ENCODE data around the gene POMT1. TPM values are rescaled to one million over a fixed set of nuclear protein-coding genes. Genes with fewer than 3 reads are reported as not detected.

Gene POMT1
- total and polyA plus RNA-seq, 2 donors (not counting 3 experiments of a cell fraction or from before 2014, with no cell fraction given): 44.7 to 53.9 TPM

DNA sequence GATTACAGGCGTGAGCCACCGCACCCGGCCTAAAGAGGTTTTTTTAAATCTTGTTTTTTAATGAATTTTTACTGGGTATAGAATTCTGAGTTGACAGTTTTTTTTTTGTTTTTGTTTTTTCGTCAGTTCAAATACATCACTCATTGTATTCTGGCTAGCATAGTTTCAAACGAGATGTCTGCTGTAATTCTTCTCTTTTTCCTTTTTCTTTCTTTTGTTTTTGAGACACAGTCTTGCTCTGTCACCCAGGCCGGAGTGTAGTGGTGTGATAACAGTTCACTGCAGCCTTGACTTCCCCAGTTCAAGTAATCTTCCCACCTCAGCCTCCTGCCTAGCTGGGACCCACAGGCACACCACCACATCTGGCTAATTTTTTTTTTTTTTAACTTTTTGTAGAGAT lies 40.4 kb downstream of the POMT1 start:
- Histone ChIP-seq H3K9me1 (replicated peaks; ENCODE audit: control insufficient read depth, extremely low read depth, insufficient read depth, low read length) (no peaks in the 10 kb centered on the region), H3K27ac (ENCODE audit: insufficient read depth, low read depth, low read length) (no peak overlapping the region), H4K20me1 (replicated peaks; ENCODE audit: control insufficient read depth, extremely low read depth, insufficient read depth, low read length) (no peaks in the 10 kb centered on the region), H3K27me3 (ENCODE audit: control insufficient read depth in 2 of 2, insufficient read depth in 2 of 2, low read length in 2 of 2) (peaks cover 25 to 34% of the 10 kb centered on the region in 2 experiments), H3K9me3 (replicated peaks; ENCODE audit: control insufficient read depth, insufficient read depth, low read length) (no peaks in the 10 kb centered on the region), H3K36me3 (ENCODE audit: control insufficient read depth in 2 of 2, extremely low read depth in 1 of 2, insufficient read depth in 2 of 2, low read length in 2 of 2) (no peaks in the 10 kb centered on the region), H2AFZ (ENCODE audit: low read depth, low read length) (no peak overlapping the region), H3K79me2 (ENCODE audit: control insufficient read depth, insufficient read depth, low read length) (no peaks in the 10 kb centered on the region), H3K4me1 (ENCODE audit: control insufficient read depth, extremely low read depth, insufficient read depth, low read length) (peaks cover 3% of the 10 kb centered on the region), H3K4me2 (ENCODE audit: insufficient read depth, low read length) (no peak overlapping the region), H3K9ac (replicated peaks; ENCODE audit: extremely low read depth, insufficient read depth, low read length) (no peak overlapping the region), H3K4me3 (replicated peaks in 1 of 3; ENCODE audit: insufficient read depth in 1 of 3, low read depth in 1 of 3, low read length in 3 of 3) (no peak overlapping the region)
- FAIRE-seq (no peak), DNase-seq (ENCODE audit: low read depth, low spot score) (no peak)
- CTCF ChIA-PET: no interaction called here
- dilution Hi-C loops (cut with MboI; ENCODE audit: extremely low pct_ligation_motif_present, low sequenced_read_pairs) (no loop called here), intact Hi-C loops (cut with micrococcal nuclease) (no loop called here)
- TF ChIP-seq POLR2A (IDR thresholded peaks at IDR 0.05; ENCODE audit: low read depth, low read length): no peak
- no peak for TF ChIP-seq MYC (IDR thresholded peaks at IDR 0.05; ENCODE audit: low read depth, low read length)
- no peak for TF ChIP-seq POLR2AphosphoS5 (IDR thresholded peaks at IDR 0.05; ENCODE audit: insufficient read depth, low read depth, low read length)
- TF ChIP-seq JUN (IDR thresholded peaks at IDR 0.05; ENCODE audit: borderline replicate concordance, insufficient read depth, insufficient read length, low read depth): no peak
- TF ChIP-seq, protein P1, sequence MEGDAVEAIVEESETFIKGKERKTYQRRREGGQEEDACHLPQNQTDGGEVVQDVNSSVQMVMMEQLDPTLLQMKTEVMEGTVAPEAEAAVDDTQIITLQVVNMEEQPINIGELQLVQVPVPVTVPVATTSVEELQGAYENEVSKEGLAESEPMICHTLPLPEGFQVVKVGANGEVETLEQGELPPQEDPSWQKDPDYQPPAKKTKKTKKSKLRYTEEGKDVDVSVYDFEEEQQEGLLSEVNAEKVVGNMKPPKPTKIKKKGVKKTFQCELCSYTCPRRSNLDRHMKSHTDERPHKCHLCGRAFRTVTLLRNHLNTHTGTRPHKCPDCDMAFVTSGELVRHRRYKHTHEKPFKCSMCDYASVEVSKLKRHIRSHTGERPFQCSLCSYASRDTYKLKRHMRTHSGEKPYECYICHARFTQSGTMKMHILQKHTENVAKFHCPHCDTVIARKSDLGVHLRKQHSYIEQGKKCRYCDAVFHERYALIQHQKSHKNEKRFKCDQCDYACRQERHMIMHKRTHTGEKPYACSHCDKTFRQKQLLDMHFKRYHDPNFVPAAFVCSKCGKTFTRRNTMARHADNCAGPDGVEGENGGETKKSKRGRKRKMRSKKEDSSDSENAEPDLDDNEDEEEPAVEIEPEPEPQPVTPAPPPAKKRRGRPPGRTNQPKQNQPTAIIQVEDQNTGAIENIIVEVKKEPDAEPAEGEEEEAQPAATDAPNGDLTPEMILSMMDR (IDR thresholded peaks at IDR 0.05; ENCODE audit: extremely low read depth in 1 of 2, insufficient read depth in 1 of 2, low read depth in 1 of 2, low read length in 2 of 2): no peak
- TF ChIP-seq EZH2 (IDR thresholded peaks at IDR 0.05; ENCODE audit: borderline replicate concordance, low read depth, low read length, severe bottlenecking): no peak
- TF ChIP-seq GATA2 (IDR thresholded peaks at IDR 0.05; ENCODE audit: insufficient read depth, insufficient read length, low read depth, low read length): no peak
- no peak for TF ChIP-seq FOS (IDR thresholded peaks at IDR 0.05; ENCODE audit: borderline replicate concordance, insufficient read depth, low read length)
- TF ChIP-seq, protein P2, sequence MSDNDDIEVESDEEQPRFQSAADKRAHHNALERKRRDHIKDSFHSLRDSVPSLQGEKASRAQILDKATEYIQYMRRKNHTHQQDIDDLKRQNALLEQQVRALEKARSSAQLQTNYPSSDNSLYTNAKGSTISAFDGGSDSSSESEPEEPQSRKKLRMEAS (IDR thresholded peaks at IDR 0.05; ENCODE audit: insufficient read depth, insufficient read length): no peak
- BruUV-seq (replicated peaks): no TSS peak
- POLR2A ChIA-PET: no interaction called here
